Omental fat pad (tissue), 4 donors: Measurements from ENCODE around the gene SH3D19. TPM values are rescaled to one million over a fixed set of nuclear protein-coding genes. Genes with fewer than 3 reads are reported as not detected.
"Not testable (repeated sequence)": the region's sequence is repeated elsewhere in the genome, so short reads cannot be mapped to it uniquely, and the experiment has no call there.

Experiments
- ATAC-seq: fragments of 150-250 bp; one replicate; pipeline ENCODE4 v1.9.1; 2016; ENCODE audit warnings: mild to moderate bottlenecking, moderate library complexity; ENCODE audit not compliant: low FRiP score
- DNase-seq: peaks from one replicate; pipeline ENCODE4 v3.0.0-alpha.2; 2019; ENCODE audit warnings: low spot score
- total RNA-seq, 4 donors: library from RNA; depleted of rRNA; stranded (reverse); fragments of >200 nt; gene quantifications; one replicate each; pipeline ENCODE4 v1.1.0, GENCODE V29; 2016
- TF ChIP-seq, protein P1 (sequence below), 3 donors: fragments of 450-650 bp; IDR thresholded peaks; one replicate each; pipeline ENCODE4 v1.5.1; 2016 to 2017; ENCODE audit warnings: antibody characterized with exemption in 3 of 3, mild to moderate bottlenecking in 3 of 3, moderate library complexity in 2 of 3

Gene SH3D19
- total RNA-seq, 4 donors from 2014 or later = 161 to 226 (median 191) TPM

DNA sequence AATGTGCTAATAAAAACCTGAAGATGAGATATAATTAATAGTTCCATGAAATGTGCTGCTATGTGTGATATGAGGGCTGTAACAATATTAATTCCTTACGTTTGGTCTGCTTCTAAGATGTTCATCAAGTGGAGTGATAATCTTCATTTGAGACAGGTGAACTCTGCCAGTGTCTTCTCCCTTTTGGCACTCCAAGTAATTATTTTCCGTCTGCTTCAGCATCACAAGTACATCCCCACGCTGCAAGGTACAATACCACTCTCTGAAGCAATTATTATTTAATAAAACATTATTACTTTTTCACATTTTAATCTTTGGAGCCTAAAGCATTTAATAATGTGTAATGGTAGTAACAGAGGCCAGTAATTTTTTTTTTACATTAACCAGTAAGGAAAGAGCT, 181.6 kb downstream of the SH3D19 start:
- no peak for ATAC-seq
- no peak for DNase-seq
- TF ChIP-seq, protein P1, sequence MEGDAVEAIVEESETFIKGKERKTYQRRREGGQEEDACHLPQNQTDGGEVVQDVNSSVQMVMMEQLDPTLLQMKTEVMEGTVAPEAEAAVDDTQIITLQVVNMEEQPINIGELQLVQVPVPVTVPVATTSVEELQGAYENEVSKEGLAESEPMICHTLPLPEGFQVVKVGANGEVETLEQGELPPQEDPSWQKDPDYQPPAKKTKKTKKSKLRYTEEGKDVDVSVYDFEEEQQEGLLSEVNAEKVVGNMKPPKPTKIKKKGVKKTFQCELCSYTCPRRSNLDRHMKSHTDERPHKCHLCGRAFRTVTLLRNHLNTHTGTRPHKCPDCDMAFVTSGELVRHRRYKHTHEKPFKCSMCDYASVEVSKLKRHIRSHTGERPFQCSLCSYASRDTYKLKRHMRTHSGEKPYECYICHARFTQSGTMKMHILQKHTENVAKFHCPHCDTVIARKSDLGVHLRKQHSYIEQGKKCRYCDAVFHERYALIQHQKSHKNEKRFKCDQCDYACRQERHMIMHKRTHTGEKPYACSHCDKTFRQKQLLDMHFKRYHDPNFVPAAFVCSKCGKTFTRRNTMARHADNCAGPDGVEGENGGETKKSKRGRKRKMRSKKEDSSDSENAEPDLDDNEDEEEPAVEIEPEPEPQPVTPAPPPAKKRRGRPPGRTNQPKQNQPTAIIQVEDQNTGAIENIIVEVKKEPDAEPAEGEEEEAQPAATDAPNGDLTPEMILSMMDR (IDR thresholded peaks at IDR 0.05) = no peak

DNA sequence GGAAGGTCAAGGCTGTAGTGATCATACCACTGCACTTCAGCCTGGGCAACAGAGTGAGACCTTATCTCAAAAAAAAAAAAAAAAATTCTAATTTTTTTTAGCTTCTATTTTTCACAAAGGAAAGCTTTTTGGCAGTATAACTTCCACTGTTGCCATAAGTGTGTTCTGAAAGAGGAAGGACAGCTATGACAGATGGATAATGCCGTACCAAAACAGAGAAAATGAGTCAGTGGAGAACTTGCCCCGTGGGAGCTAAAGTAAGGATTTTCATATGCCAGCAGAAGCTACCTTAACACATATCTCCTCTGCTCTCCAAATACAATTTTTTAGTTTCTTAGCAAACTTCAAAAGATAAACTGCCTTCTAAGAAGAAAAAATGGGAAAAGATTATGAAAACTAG, 182.2 kb downstream of the SH3D19 start:
- TF ChIP-seq, protein P1 (IDR thresholded peaks at IDR 0.05) = no peak
- ATAC-seq (no peak), DNase-seq (no peak)

DNA sequence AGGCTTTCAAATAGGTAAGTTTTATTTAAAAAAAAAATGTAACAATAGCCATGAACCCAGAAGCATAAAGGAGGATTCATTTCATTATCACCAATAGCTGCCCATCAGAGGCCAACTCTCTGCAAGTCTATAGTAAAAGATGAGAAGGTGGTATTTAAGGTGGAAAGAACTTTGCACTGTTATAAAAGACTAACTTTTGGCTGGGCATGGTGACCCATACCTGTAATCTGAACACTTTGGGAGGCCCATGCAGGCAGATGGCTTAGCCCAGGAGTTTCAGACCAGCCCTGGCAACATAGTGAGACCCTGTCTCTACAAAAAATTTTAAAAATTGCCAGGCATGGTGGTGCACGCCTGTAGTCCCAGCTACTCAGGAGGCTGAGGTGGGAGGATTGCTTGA, 182.6 kb downstream of the SH3D19 start:
- no peak for ATAC-seq
- TF ChIP-seq, protein P1 (IDR thresholded peaks at IDR 0.05) = no peak
- DNase-seq = no peak

DNA sequence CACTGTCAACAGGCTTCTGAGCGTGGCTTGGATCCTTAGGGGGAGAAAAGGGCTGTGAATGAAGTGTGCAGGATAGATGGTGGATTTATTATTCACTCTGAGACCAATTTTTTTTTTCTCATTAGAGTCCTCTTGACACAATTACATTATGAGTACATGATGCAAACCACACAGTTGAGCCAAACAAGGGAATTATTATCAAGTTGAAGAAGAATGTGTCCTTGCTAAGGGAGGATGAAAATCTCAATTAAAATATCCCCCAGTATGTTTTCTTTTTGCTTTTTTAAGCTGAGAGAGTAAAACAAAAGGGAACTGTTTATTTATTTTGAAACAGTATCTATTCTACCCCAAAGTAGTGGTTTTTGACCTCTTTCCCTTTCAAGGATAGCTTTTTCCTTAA, 185.6 kb downstream of the SH3D19 start:
- ATAC-seq (no peak), DNase-seq (no peak)
- TF ChIP-seq, protein P1 (IDR thresholded peaks at IDR 0.05) = no peak

DNA sequence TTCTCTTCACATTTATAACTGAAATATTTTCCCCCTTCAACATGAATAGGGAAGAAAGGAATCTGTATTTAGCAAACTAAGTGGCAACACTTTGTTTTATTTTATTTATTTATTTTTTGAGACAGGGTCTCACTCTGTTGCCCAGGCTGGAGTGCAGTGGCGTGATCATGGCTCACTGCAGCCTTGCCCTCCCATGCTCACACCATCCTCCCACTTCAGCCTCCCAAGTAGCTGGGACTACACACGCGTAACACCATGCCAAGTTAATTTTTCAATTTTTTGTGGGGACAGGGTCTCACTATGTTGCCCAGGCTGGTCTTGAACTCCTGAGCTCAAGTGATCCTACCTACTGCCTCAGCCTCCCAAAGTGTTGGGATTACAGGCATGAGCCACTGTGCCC, 189.4 kb downstream of the SH3D19 start:
- not testable (repeated sequence) for DNase-seq, ATAC-seq

DNA sequence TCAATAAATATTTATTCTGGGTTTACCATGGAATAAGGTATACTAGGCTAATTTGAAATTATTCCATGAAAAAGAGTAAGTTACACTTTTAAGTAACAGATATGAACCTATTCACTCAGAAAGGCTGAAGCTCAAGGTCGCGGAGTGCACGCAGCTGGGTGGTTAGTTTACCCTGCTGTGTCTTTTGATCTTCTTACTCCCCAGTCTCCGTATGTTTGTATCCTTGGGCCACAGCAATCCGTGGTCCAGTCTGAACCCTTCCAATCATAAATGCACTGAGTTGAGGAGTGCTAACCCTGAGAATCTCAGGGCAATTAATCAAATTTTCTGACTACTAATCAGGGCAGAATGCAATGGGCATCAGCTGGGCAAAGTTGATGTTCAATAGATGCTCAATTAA, 192.1 kb downstream of the SH3D19 start:
- ATAC-seq (no peak), DNase-seq (no peak)
- TF ChIP-seq, protein P1 (IDR thresholded peaks at IDR 0.05) = no peak

DNA sequence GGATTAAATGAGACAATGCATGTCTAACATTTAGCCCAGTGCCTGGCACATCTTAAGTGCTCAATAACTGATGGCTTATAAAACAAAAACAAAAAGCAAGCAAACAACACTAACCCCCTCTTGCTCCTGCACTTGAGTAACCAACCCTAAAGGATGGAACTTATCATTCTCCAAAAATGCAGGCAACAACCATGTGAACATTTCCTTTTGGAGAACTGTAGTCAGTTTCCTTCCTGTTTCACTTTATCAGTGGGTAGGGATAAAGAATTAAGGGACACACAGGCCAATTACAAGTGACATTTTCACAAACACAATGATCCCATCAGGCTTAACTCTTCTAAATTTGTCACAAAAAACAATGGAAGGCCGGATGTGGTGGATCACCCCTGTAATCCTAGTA, 195.6 kb downstream of the SH3D19 start:
- DNase-seq (no peak), ATAC-seq (no peak)
- TF ChIP-seq, protein P1 (IDR thresholded peaks at IDR 0.05) = no peak
